ENCODE measurements around the gene MCF2L.

- TF ChIP-seq, protein P1, sequence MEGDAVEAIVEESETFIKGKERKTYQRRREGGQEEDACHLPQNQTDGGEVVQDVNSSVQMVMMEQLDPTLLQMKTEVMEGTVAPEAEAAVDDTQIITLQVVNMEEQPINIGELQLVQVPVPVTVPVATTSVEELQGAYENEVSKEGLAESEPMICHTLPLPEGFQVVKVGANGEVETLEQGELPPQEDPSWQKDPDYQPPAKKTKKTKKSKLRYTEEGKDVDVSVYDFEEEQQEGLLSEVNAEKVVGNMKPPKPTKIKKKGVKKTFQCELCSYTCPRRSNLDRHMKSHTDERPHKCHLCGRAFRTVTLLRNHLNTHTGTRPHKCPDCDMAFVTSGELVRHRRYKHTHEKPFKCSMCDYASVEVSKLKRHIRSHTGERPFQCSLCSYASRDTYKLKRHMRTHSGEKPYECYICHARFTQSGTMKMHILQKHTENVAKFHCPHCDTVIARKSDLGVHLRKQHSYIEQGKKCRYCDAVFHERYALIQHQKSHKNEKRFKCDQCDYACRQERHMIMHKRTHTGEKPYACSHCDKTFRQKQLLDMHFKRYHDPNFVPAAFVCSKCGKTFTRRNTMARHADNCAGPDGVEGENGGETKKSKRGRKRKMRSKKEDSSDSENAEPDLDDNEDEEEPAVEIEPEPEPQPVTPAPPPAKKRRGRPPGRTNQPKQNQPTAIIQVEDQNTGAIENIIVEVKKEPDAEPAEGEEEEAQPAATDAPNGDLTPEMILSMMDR (IDR thresholded peaks at IDR 0.05), result no peak
- no peak for TF ChIP-seq POLR2A (IDR thresholded peaks at IDR 0.05)
These were observed 122.3 kb downstream of the MCF2L start for GRCh38 chr13:113091211-113091771.
